GM18499 (cell line): Measurements from ENCODE around the gene FCER2.

Experiments used
- ATAC-seq: cut with Tn5 transposase; IDR thresholded peaks from one replicate; pipeline ENCODE4 v1.9.1; 2021; ENCODE audit warnings: moderate number of reproducible peaks; ENCODE audit not compliant: insufficient read depth, unreplicated experiment

Gene FCER2

DNA sequence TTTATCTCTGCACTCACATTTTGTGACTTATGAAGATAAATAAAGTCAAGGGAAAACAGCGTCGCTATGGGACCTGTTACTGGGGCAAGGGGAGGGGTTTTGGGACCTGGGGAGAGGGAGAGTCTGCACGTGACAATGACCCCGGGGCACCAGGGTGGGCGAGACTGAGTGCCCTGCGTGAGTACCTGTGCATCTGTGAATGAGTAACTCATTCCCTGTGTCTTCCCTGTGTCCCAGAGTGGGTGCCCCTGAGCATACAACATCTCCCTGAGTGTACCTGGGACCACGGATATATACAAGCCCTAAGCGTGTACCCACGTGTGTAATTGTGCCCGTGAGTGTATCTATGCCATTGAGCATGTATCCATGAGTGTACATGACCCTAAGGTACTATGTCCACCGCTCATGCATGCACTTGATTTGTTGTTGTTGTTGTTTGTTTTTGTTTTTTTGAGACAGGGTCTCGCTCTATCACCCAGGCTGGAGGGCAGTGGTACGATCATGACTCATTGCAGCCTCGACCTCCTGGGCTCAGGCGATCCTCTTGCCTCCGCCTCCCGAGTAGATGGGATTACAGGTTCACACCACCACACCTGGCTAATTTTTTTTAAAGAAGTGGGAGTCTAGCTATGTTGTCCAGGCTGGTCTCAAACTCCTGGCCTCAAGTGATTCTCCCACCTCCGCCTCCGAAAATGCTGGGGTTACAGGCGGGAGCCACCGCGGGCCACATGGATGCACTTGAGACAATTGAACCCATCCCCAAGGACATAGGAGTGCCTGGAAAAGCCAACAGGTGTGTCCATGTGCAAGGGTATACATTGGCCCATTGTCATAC is 21.9 kb downstream of the FCER2 start:
- no peak for ATAC-seq

DNA sequence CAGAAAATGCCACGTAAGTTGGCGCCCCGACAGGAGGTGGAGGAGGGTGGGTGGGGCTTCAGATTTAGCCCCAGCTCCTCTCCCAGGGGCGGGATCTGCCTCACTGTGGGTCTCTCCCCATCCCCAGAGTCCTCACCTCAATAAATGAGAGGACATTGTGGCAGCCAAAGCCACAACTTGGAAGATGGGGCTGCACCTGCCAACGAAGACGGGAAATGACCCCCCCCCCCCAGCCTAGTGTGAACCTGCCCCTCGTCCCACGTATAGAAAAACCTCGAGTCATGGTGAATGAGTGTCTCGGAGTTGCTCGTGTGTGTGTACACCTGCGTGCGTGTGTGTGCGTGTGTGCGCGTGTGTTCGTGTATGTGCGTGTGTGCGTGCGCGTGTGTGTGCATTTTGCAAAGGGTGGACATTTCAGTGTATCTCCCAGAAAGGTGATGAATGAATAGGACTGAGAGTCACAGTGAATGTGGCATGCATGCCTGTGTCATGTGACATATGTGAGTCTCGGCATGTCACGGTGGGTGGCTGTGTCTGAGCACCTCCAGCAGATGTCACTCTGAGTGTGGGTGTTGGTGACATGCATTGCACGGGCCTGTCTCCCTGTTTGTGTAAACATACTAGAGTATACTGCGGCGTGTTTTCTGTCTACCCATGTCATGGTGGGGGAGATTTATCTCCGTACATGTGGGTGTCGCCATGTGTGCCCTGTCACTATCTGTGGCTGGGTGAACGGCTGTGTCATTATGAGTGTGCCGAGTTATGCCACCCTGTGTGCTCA is 22.8 kb downstream of the FCER2 start:
- ATAC-seq = peak; percentile 49

DNA sequence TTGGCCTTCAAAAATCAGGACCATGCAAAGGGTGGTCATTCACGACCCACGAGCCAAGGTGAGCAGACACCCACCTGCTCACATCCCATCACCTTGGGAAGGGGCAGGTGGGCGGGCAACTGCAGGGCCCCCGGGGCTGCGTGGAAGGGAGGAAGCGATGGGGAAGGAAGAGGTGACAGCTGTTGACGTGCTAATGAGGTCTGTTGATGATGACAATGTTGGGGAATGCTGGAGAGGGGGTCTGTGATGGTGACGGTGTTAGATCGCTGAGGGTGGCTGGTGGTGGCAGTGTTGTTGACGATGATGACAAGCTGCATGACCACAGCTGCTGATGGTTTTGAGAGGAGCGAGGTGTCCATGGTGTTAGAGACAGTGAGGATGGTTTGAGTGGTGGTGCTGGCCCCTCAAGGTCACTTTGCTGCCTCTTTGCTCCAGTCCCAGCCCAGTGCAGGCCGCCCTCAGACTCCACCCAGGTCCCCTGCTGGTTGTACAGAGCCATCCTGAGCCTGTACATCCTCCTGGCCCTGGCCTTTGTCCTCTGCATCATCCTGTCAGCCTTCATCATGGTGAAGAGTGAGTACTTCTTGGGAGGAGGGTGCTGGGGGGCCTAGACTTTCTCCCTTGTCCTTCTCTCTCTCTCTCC is 24.1 kb downstream of the FCER2 start:
- no peak for ATAC-seq

DNA sequence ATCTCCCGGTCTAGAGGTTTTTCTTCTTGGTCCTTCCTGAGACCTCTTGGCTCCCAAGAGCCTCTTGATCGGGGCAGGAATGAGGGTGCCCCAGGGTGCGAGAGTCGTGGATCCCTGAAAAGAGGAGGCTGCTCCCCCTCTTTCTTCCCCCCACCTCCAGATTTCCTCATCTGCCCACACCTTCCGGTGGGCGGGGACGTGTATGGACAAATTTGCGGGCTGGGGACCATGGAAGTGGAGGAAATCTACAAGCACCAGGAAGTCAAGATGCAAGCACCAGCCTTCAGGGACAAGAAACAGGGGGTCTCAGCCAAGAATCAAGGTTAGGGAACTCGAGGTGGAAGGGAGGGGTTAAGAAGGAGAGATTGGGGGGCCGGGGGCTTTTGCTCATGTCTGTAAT is 25.1 kb downstream of the FCER2 start, which contains the start of gene MCEMP1:
Gene MCEMP1, plus strand, starts transcription at position 237 of the 400 bp plus-strand sequence. Its CDS starts 31 bp downstream, at position 268.
- ATAC-seq = no peak

DNA sequence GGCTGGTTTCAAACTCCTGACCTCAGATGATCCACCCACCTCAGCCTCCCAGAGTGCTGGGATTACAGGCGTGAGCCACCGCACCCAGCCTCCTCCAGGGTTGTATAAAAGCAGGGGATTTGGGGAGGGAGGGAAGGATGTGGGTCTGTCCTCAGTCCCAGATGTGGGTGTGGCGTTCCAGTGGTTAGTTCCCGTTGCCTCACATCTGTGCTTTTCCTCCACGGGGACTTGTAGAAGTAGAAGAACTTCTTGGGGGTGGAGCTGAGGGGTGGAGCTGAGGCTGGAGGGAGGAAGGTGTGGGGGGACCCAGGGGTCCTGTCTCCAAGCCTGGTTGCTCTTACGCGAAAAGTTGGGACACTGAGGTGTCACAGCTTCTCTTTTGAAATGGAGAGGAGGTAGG is 25.6 kb downstream of the FCER2 start:
- ATAC-seq = no peak

DNA sequence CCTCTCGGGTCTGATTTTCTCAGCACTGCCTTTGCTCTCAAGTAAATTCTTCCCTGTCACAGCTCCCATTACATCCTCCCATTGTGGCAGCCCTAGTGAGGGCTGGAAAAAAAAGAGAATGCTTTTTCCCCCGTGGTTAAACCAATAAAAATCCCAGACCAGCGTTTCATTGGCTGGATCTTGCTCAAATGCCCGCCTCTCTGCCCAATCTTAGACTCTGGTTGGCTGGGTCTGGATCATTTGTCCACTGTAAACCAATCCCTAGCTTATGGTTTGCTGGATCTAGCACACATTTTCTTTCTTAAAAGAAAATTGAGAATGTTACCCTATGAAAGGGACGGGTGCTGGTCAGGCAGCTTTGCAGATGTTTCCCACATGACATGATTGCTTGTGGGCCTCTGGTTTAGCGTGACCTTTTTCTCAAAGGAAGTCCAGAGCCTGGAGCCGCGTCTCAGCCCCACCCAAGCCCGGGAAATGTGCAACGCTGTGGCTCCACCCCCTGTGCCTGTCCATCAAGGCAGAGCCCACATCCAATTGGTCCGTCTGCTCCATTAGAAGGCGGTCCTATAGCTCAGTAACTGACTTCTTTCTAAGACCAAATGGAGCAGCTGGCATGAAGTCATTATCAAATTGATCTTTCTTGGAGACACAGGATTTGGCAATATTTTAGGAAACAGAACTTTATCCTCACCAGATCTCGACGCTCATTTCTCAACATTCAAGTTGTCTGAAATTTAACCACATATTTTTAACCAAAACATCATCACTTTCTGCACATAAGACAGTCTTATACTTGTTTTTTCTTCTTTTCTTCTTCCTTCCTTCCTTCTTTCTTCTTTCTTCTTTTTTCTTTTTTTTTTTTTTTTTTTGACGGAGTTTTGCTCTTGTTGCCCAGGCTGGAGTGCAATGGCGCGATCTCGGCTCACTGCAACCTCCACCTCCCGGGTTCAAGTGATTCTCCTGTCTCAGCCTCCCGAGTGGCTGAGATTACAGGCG is 27.6 kb downstream of the FCER2 start:
- ATAC-seq = no peak

DNA sequence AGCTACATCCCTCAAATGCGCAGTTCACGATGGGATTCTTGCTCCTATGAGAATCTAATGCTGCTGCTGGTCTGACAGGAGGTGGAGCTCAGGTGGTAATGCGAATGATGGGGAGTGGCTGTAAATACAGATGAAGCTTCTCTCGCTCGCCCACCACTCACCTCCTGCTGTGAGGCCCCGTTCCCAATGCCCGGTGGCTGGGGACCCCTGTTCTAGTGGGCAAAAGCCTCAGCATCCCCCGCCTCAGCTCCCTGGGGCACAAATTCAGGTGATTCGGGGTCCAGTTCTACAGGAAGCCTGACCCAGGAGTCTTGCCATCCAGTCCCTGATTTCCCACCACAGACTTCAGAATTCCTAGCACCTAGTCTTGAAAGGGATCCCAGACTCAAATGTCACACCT is 29.4 kb downstream of the FCER2 start:
- ATAC-seq = no peak

DNA sequence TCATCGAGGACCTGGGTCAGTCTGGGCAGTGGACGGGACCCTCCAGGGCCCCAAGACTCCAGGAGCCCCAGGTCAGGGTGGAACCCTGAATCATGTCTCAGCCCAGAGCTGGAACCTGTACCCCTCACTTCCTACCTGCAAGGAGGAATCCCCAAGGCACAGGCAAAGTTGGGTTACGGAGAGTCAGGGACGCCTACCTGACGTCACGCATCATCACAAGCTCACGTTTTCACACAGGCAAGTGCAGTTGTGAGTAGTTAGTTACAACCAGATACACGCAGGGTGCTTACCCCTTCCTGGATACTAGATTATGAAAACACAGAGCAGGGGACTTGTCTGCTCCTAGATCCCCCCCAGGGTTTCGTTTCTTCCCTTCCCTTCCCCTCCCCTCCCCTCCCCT is 31.1 kb downstream of the FCER2 start:
- no peak for ATAC-seq

DNA sequence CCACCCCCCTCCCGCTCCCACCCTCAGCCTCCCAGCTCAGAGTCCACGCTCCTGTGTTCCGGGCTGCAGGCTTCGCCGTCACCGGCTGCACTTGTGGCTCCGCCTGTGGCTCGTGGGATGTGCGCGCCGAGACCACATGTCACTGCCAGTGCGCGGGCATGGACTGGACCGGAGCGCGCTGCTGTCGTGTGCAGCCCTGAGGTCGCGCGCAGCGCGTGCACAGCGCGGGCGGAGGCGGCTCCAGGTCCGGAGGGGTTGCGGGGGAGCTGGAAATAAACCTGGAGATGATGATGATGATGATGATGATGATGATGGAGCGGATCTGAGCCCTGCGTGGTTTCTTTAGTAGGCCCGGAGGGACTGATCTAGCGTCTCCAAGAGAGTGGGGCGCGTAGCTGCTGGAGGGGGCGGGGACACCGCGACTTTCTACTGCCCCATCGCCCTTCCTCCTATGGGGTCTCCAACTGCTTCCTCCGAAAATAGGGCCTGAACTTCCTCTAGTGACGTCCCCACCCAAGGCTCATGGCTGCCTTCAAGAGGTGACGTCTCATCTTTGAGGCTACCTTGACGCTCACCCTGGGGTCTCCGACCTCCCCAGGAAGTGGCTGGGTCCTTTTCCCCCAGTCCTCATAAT is 31.7 kb downstream of the FCER2 start:
- ATAC-seq = no peak

DNA sequence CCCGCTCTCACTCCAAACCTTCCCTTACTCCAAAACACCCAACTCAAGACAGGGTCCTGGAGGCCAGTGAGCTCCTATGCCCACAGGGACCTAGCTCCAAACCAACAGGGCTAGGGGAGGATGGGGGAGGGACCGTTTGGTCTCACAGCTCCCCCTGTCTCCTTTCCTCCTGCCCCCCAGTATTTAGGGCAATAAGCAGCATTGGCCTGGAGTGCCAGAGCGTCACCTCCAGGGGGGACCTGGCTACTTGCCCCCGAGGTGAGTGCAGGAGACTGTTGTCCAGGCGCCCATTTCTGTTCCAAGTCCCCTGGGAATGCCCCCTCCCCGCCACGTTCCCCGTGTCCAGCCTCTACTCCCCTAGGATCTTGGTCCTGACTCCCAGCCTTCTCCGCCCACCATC is 32.3 kb downstream of the FCER2 start:
- ATAC-seq = no peak

DNA sequence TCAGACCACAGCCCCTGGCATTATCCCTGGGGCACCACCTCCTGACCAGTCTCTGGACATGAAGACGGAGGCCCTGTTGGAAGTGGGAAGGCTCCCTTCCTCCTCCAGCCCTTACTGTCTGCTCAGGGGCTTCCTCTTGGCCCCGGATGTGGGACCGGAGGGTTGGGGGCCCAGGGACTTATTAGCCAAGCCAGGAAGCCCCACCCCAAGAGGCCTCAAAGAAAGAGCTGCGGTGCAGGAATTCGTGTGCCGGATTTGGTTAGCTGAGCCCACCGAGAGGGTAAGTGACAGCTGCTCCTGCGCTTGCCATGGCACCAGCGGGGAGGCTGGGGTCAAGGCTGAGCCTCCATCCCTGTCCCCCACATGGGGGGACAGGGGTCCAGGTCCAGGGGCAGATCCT is 33.1 kb downstream of the FCER2 start, which contains the start of gene RETN:
Gene RETN, plus strand, starts transcription at position 208 of the 400 bp plus-strand sequence. CDS start 278 bp downstream, outside the sequence.
- ATAC-seq = no peak

DNA sequence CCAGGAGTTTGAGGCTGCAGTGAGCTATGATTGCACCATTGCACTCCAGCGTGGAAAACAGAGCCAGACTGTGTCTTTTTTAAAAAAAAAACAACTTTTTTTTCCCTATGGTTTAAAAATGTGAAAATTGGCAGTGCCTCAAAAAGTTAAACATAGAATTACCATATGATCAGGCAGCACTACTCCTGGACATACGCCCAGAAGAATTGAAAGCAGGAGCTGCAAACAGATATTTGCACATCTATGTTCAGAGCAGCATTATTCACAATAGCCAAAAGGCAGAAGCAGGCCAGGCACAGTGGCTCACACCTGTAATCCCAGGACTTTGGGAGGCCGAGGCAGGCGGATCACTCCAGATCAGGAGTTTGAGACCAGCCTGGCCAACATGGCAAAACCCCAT is 36.9 kb downstream of the FCER2 start:
- no peak for ATAC-seq

DNA sequence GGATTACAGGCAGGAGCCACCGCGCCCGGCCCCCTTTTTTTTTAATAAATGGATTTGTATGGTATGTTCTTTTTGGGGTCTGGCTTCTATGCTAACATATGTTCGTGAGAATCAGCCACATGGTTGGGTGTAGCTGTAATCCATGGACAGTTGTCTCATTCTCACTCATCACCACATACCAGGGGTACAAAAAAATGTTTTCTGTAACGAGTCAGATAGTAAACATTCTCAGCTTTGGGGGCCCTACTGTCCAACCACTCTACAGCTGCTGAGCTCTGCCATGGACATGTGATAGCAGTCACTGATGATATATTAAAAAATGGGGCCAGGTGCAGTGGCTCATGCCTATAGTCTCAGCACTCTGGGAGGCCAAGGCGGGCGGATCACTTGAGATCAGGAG is 38.2 kb downstream of the FCER2 start:
- no peak for ATAC-seq

DNA sequence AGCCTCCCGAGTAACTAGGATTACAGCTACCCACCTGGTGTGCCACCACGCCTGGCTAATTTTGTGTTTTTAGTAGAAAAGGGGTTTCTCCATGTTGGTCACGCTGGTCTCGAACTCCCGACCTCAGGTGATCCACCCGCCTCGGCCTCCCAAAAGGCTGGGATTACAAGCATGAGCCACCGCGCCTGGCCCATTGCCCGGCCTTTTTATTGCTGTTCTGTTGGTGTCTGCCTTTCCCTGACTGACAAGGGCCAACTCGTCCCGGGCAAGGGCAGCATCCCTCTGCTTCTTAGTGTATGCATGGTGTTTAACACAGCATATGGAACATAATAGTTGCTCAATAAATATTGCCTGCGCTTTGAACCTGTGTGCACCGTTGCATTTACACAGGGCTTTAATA is 39.3 kb downstream of the FCER2 start:
- no peak for ATAC-seq

DNA sequence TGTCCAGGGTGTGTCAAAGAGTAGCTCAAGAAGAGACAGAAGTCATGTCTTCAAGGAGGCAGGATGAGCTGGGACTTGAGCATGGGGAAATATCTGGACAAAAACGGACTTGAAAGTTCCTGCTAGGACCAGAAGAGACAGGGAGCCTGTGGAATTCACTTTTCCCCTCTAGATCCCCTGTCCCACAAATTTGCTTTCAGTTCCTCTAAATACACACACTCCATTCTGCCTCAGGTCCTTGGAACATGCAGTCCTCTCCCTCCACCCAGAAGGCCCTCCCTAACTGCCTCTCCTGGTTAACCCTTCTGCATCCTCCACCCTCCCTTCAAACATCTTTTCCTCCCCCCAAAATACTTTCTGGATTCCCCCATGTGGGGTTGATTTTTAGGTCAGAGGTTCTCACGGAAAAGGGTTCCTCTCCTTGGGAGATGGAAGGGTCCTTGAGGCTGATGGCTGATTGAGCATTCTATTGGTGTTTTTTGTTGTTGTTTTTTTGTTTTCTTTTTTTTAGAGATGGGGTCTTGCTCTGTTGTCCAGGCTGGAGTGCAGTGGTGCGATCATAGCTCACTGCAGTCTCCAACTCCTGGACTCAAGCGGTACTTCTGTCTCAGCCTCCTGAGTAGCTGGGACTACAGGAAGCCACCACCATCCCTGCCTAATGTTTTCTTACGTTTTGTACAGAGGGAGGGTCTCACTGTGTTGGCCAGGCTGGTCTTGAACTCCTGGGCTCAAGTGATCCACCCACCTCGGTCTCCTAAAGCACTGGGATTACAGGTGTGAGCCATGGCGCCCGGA is 40.0 kb downstream of the FCER2 start:
- ATAC-seq = no peak

DNA sequence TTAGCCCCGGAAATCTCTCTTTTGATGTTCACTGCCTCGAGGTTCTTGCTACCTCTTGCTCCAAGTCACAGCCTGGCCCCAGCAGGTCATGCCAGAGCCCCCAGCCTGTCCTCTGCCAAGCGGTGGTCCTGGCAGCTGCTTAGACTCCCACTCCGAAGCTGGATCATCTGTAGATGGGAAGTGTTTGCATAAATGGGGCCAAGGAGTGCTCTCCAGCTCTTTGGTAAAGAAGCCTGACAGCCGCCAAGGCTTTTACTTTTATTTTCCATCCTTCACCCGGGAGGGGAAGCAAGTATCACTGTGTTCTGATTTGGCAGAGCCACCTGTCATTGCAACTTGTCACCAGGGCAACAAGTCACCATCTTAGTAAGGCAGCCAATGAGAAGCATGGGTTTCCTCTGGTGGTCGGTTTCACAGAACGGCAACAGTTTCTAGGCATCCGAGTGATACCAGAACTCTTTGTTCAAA is 43.7 kb downstream of the FCER2 start:
- no peak for ATAC-seq

DNA sequence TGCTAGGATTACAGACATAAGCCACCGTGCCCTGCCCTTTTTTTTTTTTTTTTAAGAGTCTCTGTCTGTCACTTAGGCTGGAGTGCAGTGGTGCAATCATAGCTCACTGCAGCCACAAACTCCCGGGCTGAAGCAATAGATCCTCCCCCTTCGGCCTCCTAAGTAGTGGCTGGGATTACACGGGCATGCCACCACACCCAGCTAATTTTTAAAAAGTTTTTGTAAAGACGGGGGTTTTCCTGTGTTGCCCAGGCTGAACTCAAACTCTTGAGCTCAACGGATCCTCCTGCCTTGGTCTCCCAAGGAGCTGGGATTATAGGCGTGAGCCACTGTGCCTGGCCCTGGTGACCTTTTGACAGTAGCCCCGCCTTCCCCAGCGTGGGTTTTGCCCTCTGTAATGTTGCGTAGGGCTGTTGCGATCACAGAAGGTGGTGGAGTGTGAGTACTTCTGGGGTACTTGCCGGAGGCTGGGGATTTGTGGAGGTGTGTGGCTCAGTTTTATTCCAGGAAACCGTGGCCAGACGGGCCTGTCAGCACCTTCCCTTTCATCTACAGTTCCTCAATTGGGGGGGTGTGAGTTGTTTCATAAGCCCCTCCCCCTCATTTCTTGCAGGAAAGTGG is 44.7 kb downstream of the FCER2 start:
- no peak for ATAC-seq

DNA sequence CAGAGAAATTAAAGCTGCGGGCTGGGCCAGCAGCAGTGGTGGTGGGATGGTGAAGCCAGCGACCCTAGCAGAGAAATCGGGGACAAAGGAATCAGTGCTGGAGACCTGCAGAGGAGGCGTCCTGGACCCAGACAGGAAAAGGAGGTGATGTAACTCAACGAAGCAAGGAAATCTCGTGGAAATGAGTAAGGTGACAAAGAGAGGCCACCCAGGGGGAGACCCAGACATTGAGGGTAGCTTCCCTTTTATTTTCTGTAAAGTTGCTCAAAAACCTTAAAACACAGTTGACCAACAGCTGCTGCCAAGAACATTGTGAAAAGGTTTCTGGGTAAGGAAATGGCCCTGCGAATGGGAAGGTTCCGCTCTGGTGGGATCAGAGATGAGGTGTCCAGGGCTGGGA is 46.4 kb downstream of the FCER2 start:
- no peak for ATAC-seq
